NCI-H2029 (cell line): ENCODE measurements around the gene MARK1.

Experiments used
- DNase-seq: peaks from one replicate; lab custom pipeline; 2025; lab: John Stamatoyannopoulos, UW

MARK1 gene

DNA sequence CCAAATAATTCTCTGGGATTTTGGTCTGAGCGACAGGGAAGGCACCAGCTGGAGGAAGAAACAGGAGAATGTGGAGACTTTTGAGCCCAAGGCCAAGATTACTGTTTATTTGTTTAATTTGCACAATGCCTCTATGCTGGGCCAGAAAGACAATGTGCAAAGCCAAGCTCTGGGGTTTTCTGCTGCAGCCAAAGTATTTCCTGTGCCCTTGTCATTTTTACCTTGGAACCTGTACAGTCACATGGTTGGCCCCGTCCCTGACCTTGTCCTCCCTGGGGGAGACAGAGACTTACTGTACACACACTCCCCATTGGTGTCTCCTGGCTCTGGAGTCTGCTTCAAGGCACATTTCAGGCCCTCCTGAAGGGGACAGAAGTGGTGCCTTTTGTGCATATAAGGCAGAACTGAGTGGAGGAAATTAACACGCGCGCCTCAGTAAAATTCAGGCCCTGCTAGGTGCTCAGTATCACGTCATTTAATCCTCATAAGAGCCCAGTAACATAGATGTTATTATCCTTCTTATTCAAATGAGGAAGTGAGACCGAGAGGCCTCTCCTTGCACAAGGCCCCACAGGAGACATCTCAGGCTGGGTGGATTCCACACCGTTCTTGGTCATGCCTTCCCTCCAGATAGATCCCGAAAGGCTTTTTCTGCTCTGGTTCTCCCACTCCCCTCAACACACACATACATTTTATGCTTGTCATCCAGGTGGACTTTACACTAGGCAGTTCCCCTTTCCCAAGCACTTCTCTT is 183.3 kb downstream of the MARK1 start:
- no peak for DNase-seq
